Thyroid gland (tissue), 4 donors: ENCODE results near the gene RUFY3. TPM values are rescaled to one million over a fixed set of nuclear protein-coding genes. Genes with fewer than 3 reads are reported as not detected.

Source experiments
- DNase-seq, 2 donors: peaks; one replicate each; pipeline ENCODE4 v3.0.0-alpha.2; 2019
- H3K27ac ChIP-seq, 3 donors: fragments of 200-600 bp; sonication (generic); 1 replicate in 2 of 3; 2 replicates in 1 of 3; pipeline ENCODE4 v1.5.1; 2016 to 2019; ENCODE audit warnings: mild to moderate bottlenecking in 1 of 3, moderate library complexity in 1 of 3
- H3K27me3 ChIP-seq: fragments of 200-600 bp; sonication (generic); one replicate; pipeline ENCODE4 v1.5.1; 2019
- H3K36me3 ChIP-seq, 2 donors: fragments of 200-600 bp; sonication (generic); one replicate each; pipeline ENCODE4 v1.5.1; 2016 to 2019
- H3K4me1 ChIP-seq, 2 donors: fragments of 200-600 bp; sonication (generic); one replicate each; pipeline ENCODE4 v1.5.1; 2017 to 2019
- H3K4me3 ChIP-seq, 3 donors: fragments of 200-600 bp; sonication (generic); replicated peaks in 1 of 3; 1 replicate in 2 of 3; 2 replicates in 1 of 3; pipeline ENCODE4 v1.5.1; 2016; ENCODE audit warnings: mild to moderate bottlenecking in 1 of 3
- H3K9me3 ChIP-seq: fragments of 200-600 bp; sonication (generic); one replicate; pipeline ENCODE4 v1.5.1; 2017
- CTCF ChIP-seq, 6 experiments: fragments of 200-600 bp in 3 of 6; fragments of 450-650 bp in 3 of 6; sonication (generic) in 3 of 6; IDR thresholded peaks; one replicate each; pipeline ENCODE4 v1.5.1; 2016 to 2019; ENCODE audit warnings: antibody characterized with exemption in 6 of 6, mild to moderate bottlenecking in 2 of 6, inconsistent platforms in 1 of 6, moderate library complexity in 1 of 6
- POLR2A ChIP-seq, 2 donors: fragments of 450-650 bp; IDR thresholded peaks; one replicate each; pipeline ENCODE4 v1.6.1; 2017; ENCODE audit warnings: antibody characterized with exemption in 2 of 2, mild to moderate bottlenecking in 2 of 2, moderate library complexity in 1 of 2
- WGBS, 2 donors: methylation state at CpG; one replicate each; pipeline ENCODE4 v1.1.5; 2017; 5-methylcytosine and 5-hydroxymethylcytosine counted together
- intact Hi-C: fragments of 100-400 bp; cut with DNase I; formaldehyde crosslinking; loops from one replicate; pipeline ENCODE4 v1.15.1; 2023
- total RNA-seq, 4 donors: library from RNA; depleted of rRNA; stranded (reverse); fragments of >200 nt; gene quantifications; one replicate each; pipeline ENCODE4 v1.2.3, GENCODE V29; 2016

RUFY3 gene
- total RNA-seq, 4 donors from 2014 or later: 148 to 242 (median 155) TPM

GRCh38 chr4:70737409-70737808, 15.6 kb downstream of the RUFY3 start:
- TF ChIP-seq CTCF (IDR thresholded peaks at IDR 0.05) (no peak), POLR2A (IDR thresholded peaks at IDR 0.05) (no peak)
- intact Hi-C loops: no loop called here
- no peak for DNase-seq
- 90 to 94% methylated on average over 2 of the region's 2 CpGs for WGBS, 2 donors
- Histone ChIP-seq H3K27me3 (no peaks in the 10 kb centered on the region), H3K4me3 (no peak overlapping the region), H3K36me3 (no peaks in the 10 kb centered on the region), H3K4me1 (peaks cover 55 to 63% of the 10 kb centered on the region in 2 donors), H3K27ac (no peak overlapping the region), H3K9me3 (no peaks in the 10 kb centered on the region)

GRCh38 chr4:70739496-70740337, 18.0 kb downstream of the RUFY3 start:
- Histone ChIP-seq H3K36me3 (no peaks in the 10 kb centered on the region), H3K4me3 (no peak overlapping the region), H3K9me3 (no peaks in the 10 kb centered on the region), H3K4me1 (peaks cover 43 to 53% of the 10 kb centered on the region in 2 donors), H3K27me3 (no peaks in the 10 kb centered on the region), H3K27ac (peak overlapping the region in 2 of 3 donors; percentile 18 to 62)
- 45 to 52% methylated on average over 6 of the region's 6 CpGs for WGBS, 2 donors
- no peak for DNase-seq
- intact Hi-C loops: no loop called here
- no peak for TF ChIP-seq POLR2A (IDR thresholded peaks at IDR 0.05)
- TF ChIP-seq CTCF (IDR thresholded peaks at IDR 0.05): no peak

GRCh38 chr4:70741867-70742658, 20.3 kb downstream of the RUFY3 start:
- Histone ChIP-seq H3K4me1 (peaks cover 22 to 36% of the 10 kb centered on the region in 2 donors), H3K4me3 (no peak overlapping the region), H3K36me3 (no peaks in the 10 kb centered on the region), H3K9me3 (no peaks in the 10 kb centered on the region), H3K27me3 (no peaks in the 10 kb centered on the region), H3K27ac (no peak overlapping the region)
- 82 to 88% methylated on average over 5 of the region's 5 CpGs for WGBS, 2 donors
- intact Hi-C loops: no loop called here
- no peak for DNase-seq
- TF ChIP-seq CTCF (IDR thresholded peaks at IDR 0.05) (no peak), POLR2A (IDR thresholded peaks at IDR 0.05) (no peak)

- Histone ChIP-seq H3K4me3 (no peak overlapping the region), H3K27ac (no peak overlapping the region), H3K4me1 (peaks cover 17 to 28% of the 10 kb centered on the region in 2 donors), H3K36me3 (no peaks in the 10 kb centered on the region), H3K9me3 (no peaks in the 10 kb centered on the region), H3K27me3 (no peaks in the 10 kb centered on the region)
- TF ChIP-seq CTCF (IDR thresholded peaks at IDR 0.05): no peak
- TF ChIP-seq POLR2A (IDR thresholded peaks at IDR 0.05): no peak
- DNase-seq: no peak
- 94 to 96% methylated on average over 1 of the region's 1 CpG for WGBS, 2 donors
- intact Hi-C loops: no loop called here
Measured at GRCh38 chr4:70743731-70744130, 22.0 kb downstream of the RUFY3 start.
